CD4-positive, alpha-beta T cell treated with Interleukin-4 for 1 hour (primary cell): ENCODE measurements around the gene MIGA1.

Experiments used
- DNase-seq, 2 donors: peaks; one replicate each; pipeline ENCODE4 v3.0.0-alpha.2; 2020 to 2022

The MIGA1 gene

DNA sequence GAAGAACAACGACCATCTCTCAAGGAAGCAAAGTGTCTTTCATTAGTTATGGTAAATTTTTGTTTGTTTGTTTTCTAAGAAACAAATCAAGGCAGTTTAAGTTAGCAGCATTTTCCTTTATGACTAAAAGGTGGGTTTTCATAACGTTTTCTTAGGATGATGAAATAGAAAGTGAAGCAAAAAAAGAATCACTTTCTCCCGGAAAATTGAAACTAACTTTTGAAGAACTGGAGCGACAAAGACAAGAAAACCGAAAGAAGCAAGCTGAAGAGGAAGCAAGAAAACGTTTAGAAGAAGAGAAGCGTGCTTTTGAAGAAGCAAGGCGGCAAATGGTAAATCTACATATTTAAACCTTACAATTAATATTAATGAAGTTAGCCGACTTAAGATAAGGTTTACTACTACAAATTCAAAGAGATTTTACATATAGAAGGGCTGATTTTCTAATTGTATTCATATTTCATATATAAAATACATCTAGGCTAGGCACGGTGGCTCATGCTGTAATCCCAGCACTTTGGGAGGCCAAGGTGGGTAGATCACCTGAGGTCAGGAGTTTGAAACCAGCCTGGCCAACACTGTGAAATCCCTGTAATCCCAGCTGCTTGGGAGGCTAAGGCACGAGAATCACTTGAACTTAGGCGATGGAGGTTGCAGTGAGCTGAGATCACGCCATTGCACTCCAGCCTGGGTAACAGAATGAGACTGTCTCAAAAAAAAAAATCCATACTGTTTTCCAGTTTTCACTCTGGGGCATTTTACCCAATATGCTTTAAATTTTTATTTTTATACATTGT, 147.3 kb downstream of the MIGA1 start:
- DNase-seq, result peak in 1 of 2 donors; percentile 25

DNA sequence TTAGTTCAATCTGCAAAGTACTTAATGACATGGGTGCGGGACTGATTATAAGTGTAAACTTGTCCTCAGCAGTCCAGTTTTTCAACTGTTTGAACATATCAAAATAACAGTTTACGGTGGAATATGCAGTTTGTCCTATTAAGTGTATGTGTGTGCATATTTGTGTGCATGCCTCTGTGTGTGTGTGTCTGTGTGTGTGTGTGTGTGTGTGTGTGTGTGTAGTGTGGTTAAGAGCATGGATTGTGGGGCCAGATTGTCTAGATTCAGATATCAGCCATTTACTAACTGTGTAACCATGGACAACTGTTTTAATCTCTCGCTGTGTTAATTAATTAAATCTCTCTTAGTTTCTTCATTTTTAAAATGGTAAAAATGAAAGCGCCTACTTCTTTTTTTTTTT, 148.0 kb downstream of the MIGA1 start:
- no peak for DNase-seq
